ENCODE data around the gene COL4A3. TPM values are rescaled to one million over a fixed set of nuclear protein-coding genes. Genes with fewer than 3 reads are reported as not detected.

The COL4A3 gene
- total RNA-seq, 1 experiment from 2014 or later = 17.6 TPM

GRCh38 chr2:227192491-227192890 is 28.1 kb downstream of the COL4A3 start:
- CTCF ChIA-PET = no interaction called here
- no peak overlapping the region for H3K27ac Mint-ChIP-seq (ENCODE audit: unreplicated experiment)
- no peak overlapping the region for H3K4me3 Mint-ChIP-seq (ENCODE audit: low read depth, unreplicated experiment)

DNA sequence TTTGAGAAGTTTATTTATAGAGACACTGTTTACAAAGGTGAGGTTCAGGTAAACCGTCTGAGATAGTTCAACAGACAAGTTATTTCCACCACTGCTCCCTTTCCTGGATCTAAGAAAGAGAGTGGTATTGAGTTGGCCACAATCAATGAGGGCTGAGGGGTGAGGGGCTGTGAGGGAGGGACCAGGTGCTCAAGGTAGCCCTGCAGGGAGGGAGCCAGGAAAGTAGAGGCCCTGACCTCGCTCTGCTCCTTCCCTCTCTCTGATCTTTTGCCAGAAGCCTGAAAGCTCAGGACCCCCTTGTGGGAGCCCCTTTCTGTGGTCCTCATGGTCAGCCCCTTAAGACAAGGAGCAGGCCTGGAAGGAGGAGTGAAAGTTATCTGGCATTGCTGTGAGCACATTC is 29.8 kb downstream of the COL4A3 start:
- H3K9me3 Mint-ChIP-seq (ENCODE audit: low read depth, unreplicated experiment) = no peaks in the 10 kb centered on the region
- no peak overlapping the region for H3K27ac Mint-ChIP-seq (ENCODE audit: unreplicated experiment)
- H3K4me3 Mint-ChIP-seq (ENCODE audit: low read depth, unreplicated experiment) = no peak overlapping the region
- CTCF ChIA-PET = no interaction called here
- H3K27me3 Mint-ChIP-seq (ENCODE audit: unreplicated experiment) = no peaks in the 10 kb centered on the region
- no TSS peak for BruUV-seq (replicated peaks)
- TF ChIP-seq CTCF (IDR thresholded peaks at IDR 0.05; ENCODE audit: unreplicated experiment) = no peak
- no peak for DNase-seq
- H3K36me3 Mint-ChIP-seq (ENCODE audit: insufficient read depth, unreplicated experiment) = no peaks in the 10 kb centered on the region
- peaks cover 8% of the 10 kb centered on the region for H3K4me1 Mint-ChIP-seq (ENCODE audit: low read depth, unreplicated experiment)
- intact Hi-C loops (cut with micrococcal nuclease; ENCODE audit: unreplicated experiment) = no loop called here

More at GRCh38 chr2:227192491-227192890, 28.1 kb downstream of the COL4A3 start:
- intact Hi-C loops (cut with micrococcal nuclease; ENCODE audit: unreplicated experiment) = no loop called here
- BruUV-seq (replicated peaks) = no TSS peak
- Mint-ChIP-seq H3K4me1 (ENCODE audit: low read depth, unreplicated experiment) (peaks cover 20% of the 10 kb centered on the region), H3K9me3 (ENCODE audit: low read depth, unreplicated experiment) (no peaks in the 10 kb centered on the region), H3K27me3 (ENCODE audit: unreplicated experiment) (no peaks in the 10 kb centered on the region), H3K36me3 (ENCODE audit: insufficient read depth, unreplicated experiment) (no peaks in the 10 kb centered on the region)
- no peak for DNase-seq
- no peak for TF ChIP-seq CTCF (IDR thresholded peaks at IDR 0.05; ENCODE audit: unreplicated experiment)

DNA sequence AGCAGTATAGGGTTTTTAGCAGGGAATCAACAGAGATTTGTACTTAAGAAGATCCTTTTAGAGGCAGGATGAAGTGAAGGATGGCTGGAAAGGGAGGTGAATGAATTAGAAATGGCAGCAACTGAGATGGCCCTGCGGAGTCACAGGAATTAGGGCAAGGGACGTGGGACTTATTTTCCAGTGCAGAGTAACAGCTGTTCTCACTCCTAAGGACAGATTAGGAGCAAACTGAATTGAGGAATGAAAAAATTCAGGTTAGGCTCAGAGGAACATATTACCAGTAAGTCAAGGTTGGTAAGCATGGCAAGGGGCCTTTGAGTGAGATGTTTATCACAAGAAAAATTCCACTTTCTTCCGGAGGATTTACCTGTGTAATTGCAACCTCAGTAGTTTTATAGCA is 34.4 kb downstream of the COL4A3 start:
- intact Hi-C loops (cut with micrococcal nuclease; ENCODE audit: unreplicated experiment) = no loop called here
- Mint-ChIP-seq H3K36me3 (ENCODE audit: insufficient read depth, unreplicated experiment) (no peaks in the 10 kb centered on the region), H3K4me3 (ENCODE audit: low read depth, unreplicated experiment) (no peak overlapping the region), H3K4me1 (ENCODE audit: low read depth, unreplicated experiment) (no peaks in the 10 kb centered on the region), H3K27ac (ENCODE audit: unreplicated experiment) (no peak overlapping the region), H3K27me3 (ENCODE audit: unreplicated experiment) (no peaks in the 10 kb centered on the region), H3K9me3 (ENCODE audit: low read depth, unreplicated experiment) (no peaks in the 10 kb centered on the region)
- no TSS peak for BruUV-seq (replicated peaks)
- TF ChIP-seq CTCF (IDR thresholded peaks at IDR 0.05; ENCODE audit: unreplicated experiment) = no peak
- CTCF ChIA-PET = no interaction called here
- DNase-seq = no peak

DNA sequence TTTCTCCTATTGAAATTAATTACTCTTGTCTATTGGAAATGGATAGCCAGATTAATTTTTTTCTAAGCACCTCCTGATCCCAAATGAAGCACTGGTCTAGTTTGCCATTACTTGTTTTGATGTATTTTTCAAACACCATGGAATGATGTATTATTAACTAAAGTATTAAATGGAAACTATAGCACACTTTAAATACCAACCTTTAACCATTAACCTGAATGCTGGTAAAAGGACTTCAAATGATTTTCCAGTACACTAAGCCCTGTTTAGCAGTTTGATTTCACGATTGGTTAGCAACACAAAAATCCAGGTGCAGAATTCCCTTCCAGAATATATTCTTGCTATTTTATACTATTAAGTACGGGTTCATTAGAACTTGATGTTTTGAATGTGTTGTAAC is 37.3 kb downstream of the COL4A3 start:
- Mint-ChIP-seq H3K36me3 (ENCODE audit: insufficient read depth, unreplicated experiment) (no peaks in the 10 kb centered on the region), H3K4me3 (ENCODE audit: low read depth, unreplicated experiment) (no peak overlapping the region), H3K4me1 (ENCODE audit: low read depth, unreplicated experiment) (peaks cover 8% of the 10 kb centered on the region), H3K9me3 (ENCODE audit: low read depth, unreplicated experiment) (no peaks in the 10 kb centered on the region), H3K27me3 (ENCODE audit: unreplicated experiment) (no peaks in the 10 kb centered on the region), H3K27ac (ENCODE audit: unreplicated experiment) (no peak overlapping the region)
- intact Hi-C loops (cut with micrococcal nuclease; ENCODE audit: unreplicated experiment) = no loop called here
- no peak for TF ChIP-seq CTCF (IDR thresholded peaks at IDR 0.05; ENCODE audit: unreplicated experiment)
- no peak for DNase-seq
- CTCF ChIA-PET = no interaction called here
- BruUV-seq (replicated peaks) = no TSS peak

- no peak for DNase-seq
- no TSS peak for BruUV-seq (replicated peaks)
- H3K27ac Mint-ChIP-seq (ENCODE audit: unreplicated experiment) = no peak overlapping the region
- CTCF ChIA-PET = no interaction called here
- intact Hi-C loops (cut with micrococcal nuclease; ENCODE audit: unreplicated experiment) = no loop called here
- H3K36me3 Mint-ChIP-seq (ENCODE audit: insufficient read depth, unreplicated experiment) = no peaks in the 10 kb centered on the region
- H3K4me1 Mint-ChIP-seq (ENCODE audit: low read depth, unreplicated experiment) = peaks cover 8% of the 10 kb centered on the region
- H3K4me3 Mint-ChIP-seq (ENCODE audit: low read depth, unreplicated experiment) = no peak overlapping the region
- no peaks in the 10 kb centered on the region for H3K9me3 Mint-ChIP-seq (ENCODE audit: low read depth, unreplicated experiment)
- no peaks in the 10 kb centered on the region for H3K27me3 Mint-ChIP-seq (ENCODE audit: unreplicated experiment)
- no peak for TF ChIP-seq CTCF (IDR thresholded peaks at IDR 0.05; ENCODE audit: unreplicated experiment)
Measured at GRCh38 chr2:227204452-227204851, 40.0 kb downstream of the COL4A3 start.
